Lower lobe of right lung (tissue), 2 donors: ENCODE measurements around the gene SDHAF1. TPM values are rescaled to one million over a fixed set of nuclear protein-coding genes. Genes with fewer than 3 reads are reported as not detected.
A peak's percentile ranks its signal among the peaks of the same experiment; 100 is the strongest.
"Not testable (repeated sequence)": the region's sequence is repeated elsewhere in the genome, so short reads cannot be mapped to it uniquely, and the experiment has no call there.

Experiments used
- ATAC-seq, 2 donors: fragments of 200-7000 bp; cut with Tn5 transposase; one replicate each; pipeline ENCODE4 v1.9.1; 2020 to 2022; ENCODE audit warnings: mild to moderate bottlenecking in 2 of 2, moderate library complexity in 2 of 2
- DNase-seq: peaks from one replicate; pipeline ENCODE4 v3.0.0-alpha.2; 2020
- H3K27ac ChIP-seq: fragments of 200-600 bp; one replicate; pipeline ENCODE4 v1.8.0; 2022
- H3K27me3 ChIP-seq: fragments of 200-600 bp; one replicate; pipeline ENCODE4 v1.8.0; 2022; ENCODE audit warnings: low read depth
- H3K36me3 ChIP-seq: fragments of 200-600 bp; one replicate; pipeline ENCODE4 v1.8.0; 2022; ENCODE audit warnings: mild to moderate bottlenecking
- H3K4me1 ChIP-seq: fragments of 200-600 bp; one replicate; pipeline ENCODE4 v1.8.0; 2022
- H3K4me3 ChIP-seq: fragments of 200-600 bp; one replicate; pipeline ENCODE4 v1.8.0; 2022; ENCODE audit warnings: mild to moderate bottlenecking
- H3K9me3 ChIP-seq: fragments of 200-600 bp; one replicate; pipeline ENCODE4 v1.8.0; 2022
- intact Hi-C: fragments of 100-400 bp; cut with DNase I; formaldehyde crosslinking; loops from one replicate; pipeline ENCODE4 v1.11.0; 2022
- long read RNA-seq: library from polyadenylated mRNA; unstranded; transcript quantifications from one replicate; pipeline ENCODE4 v2.0.0, GENCODE V29; 2021
- total RNA-seq: library from RNA; stranded (reverse); fragmentation: NEBNext Ultra II Directional; extraction: Animal tissue kit (Norgen Biotek cat#: 25700); gene quantifications from one replicate; pipeline ENCODE4 v1.2.1, GENCODE V29; 2021
- TF ChIP-seq, protein P1 (sequence below): fragments of 200-600 bp; IDR thresholded peaks from one replicate; pipeline ENCODE4 v1.8.0; 2022; ENCODE audit warnings: antibody characterized with exemption, mild to moderate bottlenecking
- donor health status: DM: no; HTN: yes; CAD: no; lungs with severe emphysema.

Gene SDHAF1, protein sequence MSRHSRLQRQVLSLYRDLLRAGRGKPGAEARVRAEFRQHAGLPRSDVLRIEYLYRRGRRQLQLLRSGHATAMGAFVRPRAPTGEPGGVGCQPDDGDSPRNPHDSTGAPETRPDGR
- total RNA-seq, result 14.4 TPM
- long read RNA-seq, transcript SDHAF1-201 (1 exons, 1,117 nt), result major isoform, 31 of 31 reads
- long read RNA-seq, partial matches to known transcripts, result 0 of 31 reads
- long read RNA-seq, other reads (novel, unspliced or antisense), result 0 of 31 reads

DNA sequence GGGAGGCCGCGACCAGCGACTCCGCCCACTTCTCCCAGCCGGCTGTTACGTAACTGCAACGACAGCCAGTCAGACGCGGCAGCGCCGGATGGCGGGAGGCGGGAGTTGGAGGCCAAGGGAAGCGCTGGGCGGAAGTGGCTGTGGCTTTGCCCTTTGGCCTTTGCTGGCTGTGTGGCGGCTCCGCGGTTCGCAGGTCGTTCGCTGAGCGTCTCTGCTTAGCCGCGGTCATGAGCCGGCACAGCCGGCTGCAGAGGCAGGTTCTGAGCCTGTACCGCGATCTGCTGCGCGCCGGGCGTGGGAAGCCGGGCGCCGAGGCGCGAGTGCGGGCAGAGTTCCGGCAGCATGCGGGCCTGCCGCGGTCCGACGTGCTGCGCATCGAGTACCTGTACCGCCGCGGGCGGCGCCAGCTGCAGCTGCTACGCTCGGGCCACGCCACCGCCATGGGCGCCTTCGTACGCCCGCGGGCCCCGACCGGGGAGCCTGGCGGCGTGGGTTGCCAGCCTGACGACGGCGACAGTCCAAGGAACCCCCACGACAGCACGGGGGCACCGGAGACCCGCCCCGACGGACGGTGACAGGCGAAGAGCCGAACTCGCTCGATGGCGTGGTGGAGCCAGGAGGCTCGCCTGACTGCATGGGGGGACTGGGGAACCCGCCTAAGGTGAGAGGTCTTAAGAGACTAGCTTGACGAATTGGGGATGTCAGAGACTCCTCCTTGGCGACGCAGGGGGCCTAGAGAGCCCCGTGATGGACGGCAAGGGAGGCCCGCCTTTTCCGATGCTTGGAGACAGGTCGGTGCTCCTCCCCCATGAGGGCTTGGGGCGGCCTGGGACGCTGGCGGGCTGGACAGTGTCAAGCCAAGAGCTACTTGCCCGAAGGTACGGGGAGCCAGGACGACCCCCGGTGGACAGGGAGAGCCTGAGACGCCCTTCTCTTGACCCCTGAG is at the start of gene SDHAF1:
Gene SDHAF1, plus strand, starts transcription at position 141 of the 946 bp plus-strand sequence. Its CDS starts 87 bp downstream, at position 228.
- Histone ChIP-seq H3K36me3 (peaks cover 13% of the 10 kb centered on the region), H3K4me3 (peak within 1 kb of the TSS; percentile 93), H3K27me3 (no peaks in the 10 kb centered on the region), H3K27ac (peak within 1 kb of the TSS; percentile 94), H3K4me1 (peaks cover 39% of the 10 kb centered on the region), H3K9me3 (no peaks in the 10 kb centered on the region)
- ATAC-seq (peak; percentile 96 to 98), DNase-seq (peak; percentile 99)
- intact Hi-C loops, result no loop called here
- TF ChIP-seq, protein P1, sequence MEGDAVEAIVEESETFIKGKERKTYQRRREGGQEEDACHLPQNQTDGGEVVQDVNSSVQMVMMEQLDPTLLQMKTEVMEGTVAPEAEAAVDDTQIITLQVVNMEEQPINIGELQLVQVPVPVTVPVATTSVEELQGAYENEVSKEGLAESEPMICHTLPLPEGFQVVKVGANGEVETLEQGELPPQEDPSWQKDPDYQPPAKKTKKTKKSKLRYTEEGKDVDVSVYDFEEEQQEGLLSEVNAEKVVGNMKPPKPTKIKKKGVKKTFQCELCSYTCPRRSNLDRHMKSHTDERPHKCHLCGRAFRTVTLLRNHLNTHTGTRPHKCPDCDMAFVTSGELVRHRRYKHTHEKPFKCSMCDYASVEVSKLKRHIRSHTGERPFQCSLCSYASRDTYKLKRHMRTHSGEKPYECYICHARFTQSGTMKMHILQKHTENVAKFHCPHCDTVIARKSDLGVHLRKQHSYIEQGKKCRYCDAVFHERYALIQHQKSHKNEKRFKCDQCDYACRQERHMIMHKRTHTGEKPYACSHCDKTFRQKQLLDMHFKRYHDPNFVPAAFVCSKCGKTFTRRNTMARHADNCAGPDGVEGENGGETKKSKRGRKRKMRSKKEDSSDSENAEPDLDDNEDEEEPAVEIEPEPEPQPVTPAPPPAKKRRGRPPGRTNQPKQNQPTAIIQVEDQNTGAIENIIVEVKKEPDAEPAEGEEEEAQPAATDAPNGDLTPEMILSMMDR, result no peak

DNA sequence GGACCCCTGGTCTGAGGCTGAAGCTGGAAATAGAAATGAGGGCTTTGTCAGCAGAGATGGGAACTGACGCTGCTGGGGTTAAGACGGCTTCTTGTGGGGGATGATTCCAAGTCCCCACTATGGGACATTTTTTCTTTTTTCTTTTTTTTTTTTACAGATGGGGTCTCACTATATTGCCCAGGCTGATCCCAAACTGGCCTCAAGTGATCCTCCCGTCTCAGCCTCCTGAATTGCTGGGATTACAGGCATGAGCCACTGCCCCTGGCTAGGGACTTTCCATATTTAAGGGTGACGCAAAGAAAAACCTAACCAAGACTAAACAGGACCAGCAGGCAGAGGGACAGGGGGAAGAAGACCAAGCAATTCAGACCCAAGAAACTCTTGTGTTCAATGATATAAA is 48.8 kb upstream of the SDHAF1 start:
- intact Hi-C loops, result no loop called here
- Histone ChIP-seq H3K36me3 (peaks cover 21% of the 10 kb centered on the region), H3K27ac (no peak overlapping the region), H3K27me3 (no peaks in the 10 kb centered on the region), H3K9me3 (no peaks in the 10 kb centered on the region), H3K4me1 (no peaks in the 10 kb centered on the region), H3K4me3 (no peak overlapping the region)
- TF ChIP-seq, protein P1, result no peak
- no peak for DNase-seq
- ATAC-seq, result no peak

DNA sequence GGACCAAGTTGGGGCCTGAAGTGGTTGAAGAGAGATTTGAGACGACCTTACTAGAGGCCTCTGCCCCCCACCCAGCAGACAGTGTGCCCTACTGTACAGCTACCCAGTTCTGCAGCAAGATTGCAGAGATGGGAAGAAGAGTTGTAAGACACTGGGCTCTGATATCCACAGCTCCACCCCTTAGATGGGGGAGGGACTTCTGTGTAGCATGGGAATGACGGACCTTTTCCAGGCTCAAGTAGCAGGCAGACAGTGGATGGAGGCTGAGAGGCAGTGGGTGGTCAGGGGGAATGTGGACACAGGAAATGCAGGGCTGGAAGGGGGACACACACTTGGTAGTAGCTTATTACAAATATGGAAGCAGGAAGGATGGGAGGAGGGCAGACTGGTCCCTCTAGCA is 45.9 kb upstream of the SDHAF1 start:
- TF ChIP-seq, protein P1, result no peak
- Histone ChIP-seq H3K27me3 (no peaks in the 10 kb centered on the region), H3K36me3 (peaks cover 9% of the 10 kb centered on the region), H3K4me1 (no peaks in the 10 kb centered on the region), H3K27ac (no peak overlapping the region), H3K4me3 (no peak overlapping the region), H3K9me3 (no peaks in the 10 kb centered on the region)
- no peak for ATAC-seq
- intact Hi-C loops, result no loop called here
- DNase-seq, result no peak

DNA sequence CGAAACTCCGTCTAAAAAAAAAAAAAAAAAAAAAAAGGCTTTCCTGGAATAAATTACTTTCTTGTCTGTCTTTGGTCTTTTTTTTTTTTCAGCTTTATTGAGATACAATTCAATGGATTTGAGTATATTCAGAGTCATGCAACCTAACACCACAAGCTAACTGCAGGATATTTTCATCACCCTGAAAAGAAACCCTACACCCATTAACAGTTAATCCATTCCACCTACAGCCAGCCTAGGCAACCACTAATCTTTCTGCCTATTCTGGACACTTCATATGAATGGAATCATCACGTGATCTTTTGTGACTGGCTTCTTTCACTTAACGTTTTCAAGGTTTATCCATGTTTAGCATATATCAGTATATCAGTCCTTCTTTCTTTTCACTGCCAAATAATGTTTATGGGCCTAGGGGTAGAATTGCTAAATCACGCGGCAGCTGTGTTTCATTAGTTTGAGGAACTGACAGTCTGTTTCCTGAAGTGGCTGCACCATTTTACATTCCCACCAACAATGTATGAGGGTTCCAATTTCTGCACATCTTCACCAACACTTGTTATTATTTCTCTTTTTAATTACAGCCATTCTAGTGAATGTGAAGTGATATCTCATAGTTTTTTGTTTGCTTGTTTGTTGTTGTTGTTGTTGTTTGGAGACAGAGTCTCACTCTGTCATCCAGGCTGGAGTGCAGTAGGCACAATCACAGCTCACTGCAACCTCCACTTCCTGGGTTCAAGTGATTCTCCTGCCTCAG is 38.9 kb upstream of the SDHAF1 start:
- DNase-seq (no peak), ATAC-seq (no peak)
- H3K27me3 ChIP-seq, result peaks cover 29% of the 10 kb centered on the region
- H3K36me3 ChIP-seq, result no peaks in the 10 kb centered on the region
- H3K9me3 ChIP-seq, result no peaks in the 10 kb centered on the region
- H3K4me3 ChIP-seq, result no peak overlapping the region
- intact Hi-C loops, result no loop called here
- H3K27ac ChIP-seq, result no peak overlapping the region
- TF ChIP-seq, protein P1, result no peak
- peaks cover 7% of the 10 kb centered on the region for H3K4me1 ChIP-seq

DNA sequence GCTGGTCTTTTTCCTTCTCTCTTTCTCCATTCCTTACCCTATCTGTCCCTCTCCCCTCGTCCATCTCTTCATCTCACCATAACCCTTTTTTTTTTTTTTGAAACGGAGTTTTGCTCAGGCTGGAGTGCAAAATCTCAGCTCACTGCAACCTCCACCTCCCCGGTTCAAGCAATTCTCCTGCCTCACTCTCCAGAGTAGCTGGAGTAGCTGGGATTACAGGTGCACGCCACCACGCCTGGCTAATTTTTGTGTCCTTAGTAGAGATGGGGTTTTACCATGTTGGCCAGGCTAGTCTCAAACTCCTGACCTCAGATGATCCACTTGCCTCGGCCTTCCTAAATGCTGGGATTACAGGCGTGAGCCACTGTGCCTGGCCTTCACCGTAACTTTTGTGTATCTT is 37.6 kb upstream of the SDHAF1 start:
- H3K4me3 ChIP-seq, DNase-seq, intact Hi-C loops, ATAC-seq, H3K9me3 ChIP-seq, H3K4me1 ChIP-seq, H3K27ac ChIP-seq, H3K36me3 ChIP-seq: not testable (repeated sequence)
- H3K27me3 ChIP-seq, result peaks cover 39% of the 10 kb centered on the region
